ENCODE measurements around the gene GJB2. TPM values are rescaled to one million over a fixed set of nuclear protein-coding genes. Genes with fewer than 3 reads are reported as not detected.

The GJB2 gene
- polyA plus RNA-seq, 12 donors: 0.54 to 22.2 (median 0.93) TPM; not detected in 2

- no peak for DNase-seq
Measured at GRCh38 chr13:20142023-20142926, 50.5 kb downstream of the GJB2 start.

GRCh38 chr13:20141238-20142022 lies 51.3 kb downstream of the GJB2 start:
- DNase-seq: no peak

- DNase-seq: no peak
Measured at GRCh38 chr13:20140487-20140886, 52.3 kb downstream of the GJB2 start.

GRCh38 chr13:20137875-20138274 lies 54.9 kb downstream of the GJB2 start:
- no peak for DNase-seq

Other genes with a start within 250 kb of the GJB2 start
- 10 to 100 TPM in 11 of 12 donors, not detected in 1; 39.7 to 83.4 (median 65.5) TPM for gene ZMYM2, start 234.2 kb downstream of the GJB2 start, polyA plus RNA-seq (ENCODE audit: insufficient read length in 12 of 12)
- 1 to 10 TPM in 11 of 12 donors, not detected in 1; 1.8 to 5.6 (median 3.7) TPM for gene GJA3, start 31.9 kb downstream of the GJB2 start, polyA plus RNA-seq (ENCODE audit: insufficient read length in 12 of 12)
- gene GJB6, start 39.4 kb upstream of the GJB2 start, polyA plus RNA-seq (ENCODE audit: insufficient read length in 12 of 12): 10 to 100 TPM in 2 of 12 donors, 1 to 10 TPM in 1, under 1 TPM in 3, not detected in 6; 0.12 to 38.0 (median 3.9) TPM

Data from muscle of arm (tissue), 12 donors.